ENCODE measurements around the gene FXYD1.

- TF ChIP-seq CTCF (IDR thresholded peaks at IDR 0.05; ENCODE audit: borderline replicate concordance, extremely low read depth, low read length, poor library complexity, severe bottlenecking) (no peak), EZH2 (IDR thresholded peaks at IDR 0.05; ENCODE audit: borderline replicate concordance, low read depth, low read length, severe bottlenecking) (no peak)
These were observed 8.3 kb downstream of the FXYD1 start for GRCh38 chr19:35146746-35147459.

All from DND-41 (cell line).